Fibroblast of skin of right quadriceps (primary cell): ENCODE data around the gene TMEM167A.

ENCODE experiments used
- DNase-seq: peaks from one replicate; pipeline ENCODE4 v3.0.0-alpha.2; 2013

The TMEM167A gene, protein sequence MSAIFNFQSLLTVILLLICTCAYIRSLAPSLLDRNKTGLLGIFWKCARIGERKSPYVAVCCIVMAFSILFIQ

DNA sequence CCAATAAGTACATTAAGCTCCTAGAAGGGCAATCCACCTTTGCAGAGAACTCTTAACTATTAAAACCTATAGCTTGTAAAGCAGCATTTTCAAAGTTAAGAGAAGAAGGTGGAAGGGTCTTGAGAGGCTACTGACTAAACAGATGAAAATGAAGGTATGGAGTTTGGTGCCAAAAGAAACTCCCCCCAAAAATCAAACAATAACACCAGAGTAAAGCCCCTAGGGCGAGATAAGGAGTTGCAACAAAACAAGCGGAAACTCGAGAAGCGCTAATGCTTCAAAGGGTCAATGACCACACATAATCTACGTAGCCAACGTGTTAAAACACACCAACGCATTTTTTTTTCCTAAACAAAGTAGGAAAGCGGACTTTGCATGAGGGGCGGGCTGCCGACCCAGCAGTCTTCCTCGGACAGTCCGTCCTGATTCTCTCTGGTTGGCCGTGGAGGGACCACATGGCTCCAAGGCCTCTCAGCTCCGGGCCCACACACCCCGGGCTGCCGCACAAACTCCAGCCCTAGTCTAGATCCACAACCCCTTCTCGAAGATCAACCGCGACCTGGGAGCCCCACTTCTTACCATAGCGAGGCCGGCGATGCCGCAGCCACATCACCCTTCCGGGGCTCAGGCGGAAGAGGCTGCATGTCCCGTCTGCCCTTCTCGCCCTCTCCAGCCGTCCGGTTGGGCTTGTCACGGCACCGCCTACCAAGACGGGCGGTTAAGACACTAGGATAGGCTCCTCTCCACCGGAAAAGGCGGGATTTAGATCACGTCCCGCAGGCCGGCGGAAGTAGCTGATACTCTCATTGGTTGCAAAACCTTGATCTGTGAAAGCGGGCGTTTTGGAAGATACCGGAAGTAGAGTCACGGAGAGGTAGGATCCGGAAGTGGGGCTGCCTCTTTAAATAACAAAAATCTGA is at the start of gene TMEM167A, which contains the start of gene XRCC4:
Gene TMEM167A, minus strand, starts transcription at position 653 of the 920 bp plus-strand sequence. Its CDS starts 71 bp downstream, at position 582.
Gene XRCC4, plus strand, starts transcription at position 806 of the 920 bp plus-strand sequence. CDS start 27,373 bp downstream, outside the sequence.
- DNase-seq, result peak; percentile 99

DNA sequence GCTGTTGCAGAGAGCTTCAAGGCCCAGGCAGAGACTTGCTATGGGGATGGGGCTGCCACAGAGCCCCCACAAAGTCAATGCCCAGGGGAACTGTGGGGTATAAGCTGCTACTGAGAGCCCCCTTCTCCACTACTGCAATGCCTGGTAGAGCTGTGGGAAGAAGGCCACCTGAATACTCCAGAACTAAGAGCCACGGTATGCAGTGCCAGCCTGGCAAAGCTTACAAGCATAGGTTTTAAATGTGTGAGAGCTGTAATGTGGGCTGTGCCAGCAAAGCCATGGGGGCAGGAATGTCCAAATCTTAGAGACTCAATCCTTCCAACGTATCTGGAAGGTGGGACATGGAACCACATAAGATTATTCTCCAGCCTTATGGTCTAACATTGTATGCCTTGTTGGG is 49.3 kb upstream of the TMEM167A start:
- DNase-seq, result no peak

DNA sequence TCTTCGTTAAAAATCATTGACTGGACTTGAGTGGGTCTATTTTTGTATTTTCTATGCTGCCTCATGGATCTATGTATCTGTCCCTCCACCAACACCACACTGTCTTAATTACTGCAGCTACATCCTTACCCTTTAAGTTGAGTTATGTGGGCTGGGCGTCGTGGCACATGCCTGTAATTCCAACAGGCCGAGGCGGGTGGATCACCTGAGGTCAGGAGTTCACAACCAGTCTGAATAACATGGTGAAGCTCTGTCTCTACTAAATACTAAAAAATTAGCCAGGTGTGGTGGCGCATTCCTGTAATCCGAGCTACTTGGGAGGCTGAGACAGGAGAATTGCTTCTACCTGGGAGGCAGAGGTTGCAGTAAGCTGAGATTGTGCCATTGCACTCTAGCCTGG is 48.4 kb upstream of the TMEM167A start:
- DNase-seq, result no peak

DNA sequence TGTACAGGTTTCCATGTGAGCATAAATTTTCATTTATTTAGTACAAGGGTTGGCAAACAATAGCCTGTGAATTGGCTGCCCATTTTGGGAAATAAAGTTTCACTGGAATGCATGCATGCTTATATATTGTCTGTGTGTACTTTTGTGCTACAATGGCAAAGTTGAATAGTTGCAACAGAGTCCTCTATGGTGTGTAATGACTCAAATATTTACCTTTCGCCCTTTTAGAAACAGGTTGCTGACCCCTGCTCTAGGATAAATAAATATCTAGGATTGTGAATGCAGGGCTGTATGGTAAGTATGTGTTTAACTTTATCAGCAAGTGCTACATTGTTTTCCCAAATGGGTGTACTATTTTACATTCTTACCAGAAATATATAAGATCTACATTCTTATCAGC is 47.4 kb upstream of the TMEM167A start:
- DNase-seq, result no peak

DNA sequence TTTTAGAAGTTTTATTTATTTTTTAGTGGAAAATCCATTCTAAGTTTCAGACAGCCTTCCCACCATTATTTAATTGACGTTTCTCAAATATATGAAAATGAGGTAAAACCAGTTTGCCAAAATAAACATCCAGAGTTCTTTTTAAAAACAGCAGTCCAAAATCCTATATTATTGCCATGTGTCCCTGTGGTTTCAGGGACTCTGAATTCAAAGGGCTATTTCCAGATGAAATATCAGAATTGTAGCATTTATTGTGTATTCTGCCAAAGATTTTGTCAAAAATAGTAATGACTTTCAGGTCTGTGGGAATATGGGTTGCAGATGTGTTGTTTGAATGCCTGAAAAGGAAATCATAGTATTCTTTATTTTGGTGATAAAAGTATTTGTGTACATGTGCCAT is 41.8 kb upstream of the TMEM167A start:
- DNase-seq, result no peak

DNA sequence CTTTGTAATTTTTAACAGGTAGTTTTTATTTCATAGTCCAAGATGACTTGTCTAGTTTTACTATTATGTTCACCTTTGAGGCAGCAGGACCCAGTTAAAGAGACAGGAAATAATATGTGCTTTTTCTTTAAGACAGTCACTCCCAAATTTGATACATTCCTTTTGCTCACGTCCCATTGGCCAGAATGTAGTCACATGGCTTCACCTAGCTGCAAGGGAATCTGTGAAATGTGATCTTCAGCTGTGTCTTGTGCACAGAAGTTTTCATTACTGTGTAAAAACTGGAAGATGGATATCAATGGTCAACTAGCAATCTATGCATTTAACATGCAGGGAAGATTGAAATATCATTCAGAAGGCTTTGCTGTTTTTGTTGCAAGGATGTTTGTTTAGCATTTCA is 41.3 kb upstream of the TMEM167A start:
- DNase-seq, result no peak

DNA sequence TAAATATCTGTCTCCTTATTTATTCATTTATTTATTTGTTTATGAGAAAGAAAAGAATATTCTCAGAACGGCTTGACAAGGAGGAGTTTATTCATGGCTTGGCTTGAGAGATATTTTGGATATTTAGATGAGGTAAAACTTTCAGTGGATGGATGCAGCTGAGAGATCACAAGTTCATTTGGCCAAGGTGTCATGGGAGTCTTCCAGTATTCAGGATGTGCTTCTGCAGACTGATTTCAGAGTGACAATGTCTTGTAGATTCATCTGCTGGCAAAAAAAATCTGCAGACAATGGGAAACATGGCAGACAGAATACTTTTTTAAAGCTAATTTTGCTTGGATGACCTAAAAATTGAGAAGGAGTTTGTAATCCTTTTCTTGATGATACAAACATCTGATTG is 38.6 kb upstream of the TMEM167A start:
- DNase-seq, result no peak

DNA sequence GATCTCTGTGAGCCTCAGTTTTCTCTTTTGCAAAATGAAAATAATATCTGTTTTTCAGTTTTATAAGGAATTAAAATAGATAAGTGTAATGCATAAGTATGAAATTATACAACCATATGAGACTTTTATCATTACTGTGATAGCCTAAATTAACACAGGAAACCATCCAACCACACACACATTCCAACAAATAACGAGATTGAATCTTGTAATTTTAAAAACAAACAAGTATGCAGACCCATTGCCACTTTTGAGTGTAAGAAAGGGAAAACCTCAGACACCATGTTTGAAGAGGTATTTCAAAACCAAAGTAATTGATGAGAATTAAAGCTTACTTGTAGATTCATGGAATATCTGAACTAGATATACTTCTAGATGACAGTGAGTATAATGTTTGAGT is 32.2 kb upstream of the TMEM167A start:
- DNase-seq, result no peak

DNA sequence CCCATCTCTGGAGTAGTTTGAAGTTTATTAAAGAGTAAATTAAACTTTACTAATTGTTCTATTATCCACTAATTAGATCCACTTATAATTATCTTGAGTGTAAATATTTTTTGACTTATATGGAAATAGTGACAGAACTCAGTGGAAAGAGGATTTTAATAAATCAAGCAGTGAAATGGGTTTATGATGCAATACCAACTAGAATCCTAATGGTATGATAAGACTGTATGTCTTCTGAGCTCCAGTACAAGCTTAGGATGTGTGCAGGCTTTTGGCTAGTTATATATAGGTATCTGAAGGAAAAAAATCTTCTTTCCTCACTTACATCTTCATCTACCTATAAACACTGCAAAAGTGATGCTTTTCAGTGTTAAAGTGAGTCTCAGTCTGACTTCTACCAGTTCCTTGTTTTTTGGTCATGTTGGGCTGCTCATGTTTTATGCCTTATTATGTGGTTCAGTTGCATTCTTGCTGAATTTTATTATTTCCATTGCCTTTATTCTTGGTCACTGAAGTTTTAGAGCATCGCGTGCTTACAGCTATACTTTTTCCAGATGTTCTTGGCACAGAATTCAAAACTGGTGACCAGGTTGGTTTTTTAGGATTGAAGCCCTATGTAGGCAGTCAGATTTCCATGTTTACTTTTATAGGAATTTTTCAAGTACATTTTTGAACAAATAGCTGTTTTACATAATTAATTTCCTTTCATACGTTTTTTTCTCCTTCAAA is 30.7 kb upstream of the TMEM167A start:
- DNase-seq, result peak; percentile 17

DNA sequence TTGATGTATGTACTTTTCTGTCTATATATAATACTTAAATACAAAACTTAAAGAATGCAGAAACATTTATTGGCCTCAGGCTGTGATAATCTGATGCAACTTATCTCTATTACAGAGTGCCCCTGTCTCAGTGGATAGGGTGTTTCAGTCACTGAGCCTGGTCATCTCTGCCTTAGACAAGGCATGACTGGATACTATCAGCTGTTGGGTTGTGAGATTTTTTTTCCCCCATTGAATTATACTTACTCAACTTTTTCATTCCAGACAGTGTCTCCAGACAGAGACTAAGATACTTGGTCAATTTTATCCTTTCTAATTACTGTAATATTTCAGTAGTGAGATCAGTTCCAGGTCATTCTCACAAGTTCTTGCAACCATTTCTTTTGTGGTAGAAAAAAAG is 26.8 kb upstream of the TMEM167A start:
- peak; percentile 26 for DNase-seq

DNA sequence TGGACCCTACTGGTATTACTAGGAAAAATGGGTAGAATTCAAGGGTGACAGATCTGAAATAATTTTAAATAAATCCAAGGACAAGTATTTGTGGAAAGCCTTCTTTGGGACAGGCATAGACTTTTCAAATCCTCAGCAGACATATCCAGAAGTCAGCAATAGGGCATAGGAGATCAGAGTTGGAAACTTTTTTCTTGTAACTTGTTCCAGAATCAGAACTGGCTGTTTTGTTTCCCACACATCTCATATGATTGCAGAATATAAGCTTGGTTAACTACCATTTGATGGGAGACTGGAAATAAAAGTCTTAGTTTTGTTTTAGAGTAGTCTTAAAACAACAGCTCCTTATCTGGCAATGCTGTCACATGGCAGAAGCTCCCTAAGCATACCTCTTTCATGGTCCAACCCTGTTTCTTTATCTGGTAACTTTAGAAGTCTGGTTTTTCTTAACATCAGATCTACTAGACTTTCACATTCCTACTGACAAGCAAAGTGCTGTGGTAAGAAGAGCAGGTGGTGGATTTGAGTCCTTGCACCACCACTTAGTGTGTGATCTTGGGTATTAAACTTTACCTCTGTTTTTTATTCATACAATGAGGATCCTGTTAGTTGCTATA is 25.3 kb upstream of the TMEM167A start:
- no peak for DNase-seq

DNA sequence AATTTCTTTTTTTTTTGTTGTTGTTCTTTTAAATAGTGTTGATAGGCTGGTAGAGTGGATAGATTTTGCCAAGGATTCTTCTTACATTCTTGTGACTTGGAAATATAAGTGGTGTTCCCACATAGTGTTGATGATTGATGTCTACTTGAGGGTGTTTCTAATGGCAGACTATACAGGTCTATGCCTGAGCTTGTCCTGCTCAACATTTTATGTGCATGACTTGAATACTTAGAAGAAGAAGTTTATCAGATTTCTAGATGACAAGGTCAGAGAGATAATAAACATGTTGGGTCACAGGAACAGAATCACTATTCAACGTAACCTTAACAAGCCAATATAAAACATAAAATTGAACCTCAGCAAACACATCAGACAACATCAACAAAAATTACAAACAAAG is 24.3 kb upstream of the TMEM167A start:
- DNase-seq, result no peak

DNA sequence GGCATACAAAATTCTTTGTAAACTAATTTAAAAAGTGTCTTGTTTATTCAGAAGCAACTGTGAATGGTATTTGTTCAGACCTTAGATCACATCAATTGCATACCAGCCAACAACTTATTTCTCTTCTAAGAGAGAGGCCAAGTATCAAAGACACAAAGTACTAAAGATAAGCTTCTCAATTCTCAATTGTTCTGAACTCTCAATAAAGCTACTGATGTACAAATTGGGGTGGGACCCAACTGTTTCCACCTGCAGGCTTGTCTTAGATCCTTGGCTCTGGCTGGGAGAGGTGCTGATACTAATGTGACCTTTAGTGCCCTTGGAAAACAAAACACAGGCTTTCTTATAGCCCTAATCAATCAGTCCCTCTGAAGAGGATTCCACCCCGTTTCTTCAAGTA is 22.3 kb upstream of the TMEM167A start:
- no peak for DNase-seq

DNA sequence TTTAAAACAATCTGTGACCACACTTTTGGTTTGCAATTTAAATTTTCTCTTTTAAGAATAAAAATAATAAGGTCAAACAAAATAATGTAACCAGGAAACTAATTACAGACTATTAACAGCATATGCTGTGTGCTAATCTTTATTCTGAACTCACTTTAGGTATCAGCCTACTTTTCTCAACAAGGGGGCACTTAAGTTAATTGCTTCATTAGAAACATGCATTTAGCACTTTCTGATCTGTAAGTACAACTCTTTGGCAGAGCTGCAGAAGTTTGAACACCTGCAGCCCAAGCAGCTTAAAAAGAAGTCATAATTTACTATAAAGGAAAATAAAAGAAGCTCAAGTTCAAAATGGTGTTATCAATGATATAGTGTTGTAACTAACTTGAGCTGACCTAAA is 21.8 kb upstream of the TMEM167A start:
- DNase-seq, result no peak

DNA sequence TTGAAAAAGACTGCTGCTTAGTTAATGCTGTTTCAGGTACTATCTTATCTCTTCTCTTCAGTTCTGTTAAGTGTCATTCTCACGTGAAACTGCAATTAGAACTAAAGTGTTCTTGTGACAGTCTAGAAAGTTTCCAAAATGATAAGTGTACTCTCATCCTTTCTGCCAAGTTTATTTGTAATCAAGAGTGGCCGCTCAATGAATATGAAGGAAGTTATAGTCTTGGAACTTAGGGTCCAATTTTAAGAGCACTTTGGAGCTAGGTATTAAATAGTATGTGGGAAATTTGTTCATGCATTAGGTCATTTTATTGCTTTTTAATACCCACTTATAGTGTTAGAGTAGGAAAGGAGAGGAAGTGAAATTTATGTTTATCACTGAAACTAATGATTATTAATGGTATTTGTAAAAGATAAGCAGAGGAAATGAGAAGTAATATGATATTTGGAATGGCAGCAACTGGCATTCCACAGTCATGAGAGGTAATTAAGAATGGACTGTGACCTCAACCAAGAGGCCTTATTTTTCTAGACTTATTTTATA is 20.6 kb upstream of the TMEM167A start:
- peak; percentile 40 for DNase-seq

DNA sequence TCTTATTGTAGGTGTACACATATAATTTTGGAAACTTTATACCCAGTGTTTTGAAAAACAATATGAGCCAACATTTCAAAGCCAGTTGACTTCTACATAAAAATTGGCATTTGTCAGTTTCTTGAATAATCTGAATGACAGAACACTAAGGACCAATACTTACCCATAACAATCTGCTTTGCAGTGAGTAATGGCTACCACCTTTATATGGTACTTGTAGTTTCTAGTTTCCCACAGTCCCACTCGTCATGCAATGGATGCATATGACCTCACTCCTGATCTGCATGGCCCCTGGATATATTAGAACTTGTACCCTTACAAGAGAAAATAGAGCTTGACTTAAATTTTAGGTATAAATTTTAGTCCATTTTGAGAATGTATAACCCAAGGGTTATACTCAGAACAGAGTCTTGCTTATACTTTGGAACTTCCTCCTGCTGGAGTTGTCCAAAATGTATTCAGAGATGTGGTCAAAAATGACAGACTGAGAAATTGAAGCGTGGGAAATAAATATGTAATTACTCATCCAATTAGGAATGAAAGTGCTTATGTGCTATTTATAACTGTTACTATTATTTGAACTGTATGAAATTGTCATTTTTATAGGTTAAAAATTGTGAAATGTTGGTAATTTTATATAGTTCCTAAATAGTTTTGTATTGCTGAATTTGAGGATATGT is 19.6 kb upstream of the TMEM167A start:
- peak; percentile 66 for DNase-seq

DNA sequence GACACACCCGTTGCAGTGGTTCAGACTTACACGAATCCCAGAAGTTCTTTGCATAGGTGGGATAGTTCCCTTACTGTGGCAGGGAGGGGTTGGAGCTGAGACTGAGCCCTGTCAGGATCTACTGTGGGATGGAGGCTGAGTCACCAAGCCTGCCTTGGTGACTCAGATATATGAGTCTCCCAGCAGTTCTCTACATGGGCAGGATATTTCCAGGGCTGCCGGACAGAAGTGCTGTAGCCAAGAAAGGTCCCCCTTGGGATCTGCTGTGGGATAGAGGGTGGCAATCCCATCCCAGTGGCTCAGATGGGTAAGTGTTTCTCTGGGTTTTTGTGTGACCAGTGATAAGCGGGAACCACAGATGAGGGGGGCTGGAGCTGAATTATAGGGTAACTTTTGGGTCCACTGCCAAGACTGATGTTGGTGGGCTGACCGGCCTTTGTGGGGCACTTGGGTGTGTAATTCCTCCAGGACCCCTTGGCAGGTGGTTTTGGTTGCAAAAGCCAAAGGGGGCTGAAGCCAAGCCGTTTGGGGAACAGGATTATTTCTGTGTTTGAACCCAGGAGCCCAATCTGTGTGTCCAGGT is 18.9 kb upstream of the TMEM167A start:
- DNase-seq, result peak; percentile 85

DNA sequence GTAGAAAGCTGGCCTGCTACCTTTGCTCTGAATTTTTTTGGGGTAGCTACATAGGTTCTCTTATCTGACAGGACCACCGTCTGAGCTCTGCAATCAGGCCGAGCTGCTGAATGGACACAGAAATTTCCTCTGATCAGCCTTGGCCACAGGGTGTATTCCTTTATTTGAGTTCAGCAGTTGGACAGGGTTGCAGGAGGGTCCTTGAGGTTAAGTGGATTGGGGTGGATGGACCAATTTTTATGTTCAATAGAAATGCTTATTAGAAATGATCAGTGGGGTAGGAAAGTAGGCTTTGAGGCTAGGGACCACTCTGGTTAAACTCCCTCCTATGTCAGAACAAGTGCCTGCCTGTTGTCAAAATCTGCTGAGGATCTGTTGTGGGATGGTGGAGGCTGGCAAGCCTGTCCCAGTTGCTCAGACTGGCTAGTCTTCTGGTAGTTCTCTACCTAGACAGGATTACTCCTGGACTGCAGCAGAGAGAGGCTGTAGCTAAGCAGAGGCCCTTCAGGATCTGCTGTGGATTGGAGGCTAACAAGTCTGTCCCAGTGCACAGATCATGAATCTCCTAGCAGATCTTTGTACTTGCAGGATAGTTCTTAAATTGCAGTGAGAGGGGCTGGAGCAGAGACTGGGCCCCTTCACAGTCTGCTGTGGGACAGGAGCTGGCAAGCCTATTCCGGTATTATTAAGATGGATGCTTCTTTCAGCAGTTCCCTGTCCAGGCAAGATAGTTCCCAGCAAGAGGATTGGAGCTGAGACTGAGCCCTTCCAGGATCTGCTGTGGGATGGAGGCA is 18.2 kb upstream of the TMEM167A start:
- no peak for DNase-seq

DNA sequence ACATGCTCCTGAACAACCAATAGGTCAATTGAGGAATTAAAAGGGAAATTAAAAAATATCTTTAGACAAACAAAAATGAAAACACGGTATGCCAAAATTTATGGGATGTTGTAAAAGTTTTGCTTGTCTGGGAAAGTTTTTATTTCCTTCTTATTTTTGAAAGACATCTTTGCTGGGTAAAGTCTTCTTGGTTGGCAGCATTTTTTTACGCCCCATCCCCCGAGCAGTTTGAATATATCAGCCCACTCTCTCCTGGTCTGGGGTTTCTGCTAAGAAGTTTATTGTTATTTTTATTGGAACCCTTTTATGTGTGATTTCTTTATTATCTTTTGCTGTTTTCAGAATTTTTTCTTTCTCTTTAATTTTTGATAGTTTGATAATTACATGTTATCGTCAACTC is 16.5 kb upstream of the TMEM167A start:
- DNase-seq, result no peak

DNA sequence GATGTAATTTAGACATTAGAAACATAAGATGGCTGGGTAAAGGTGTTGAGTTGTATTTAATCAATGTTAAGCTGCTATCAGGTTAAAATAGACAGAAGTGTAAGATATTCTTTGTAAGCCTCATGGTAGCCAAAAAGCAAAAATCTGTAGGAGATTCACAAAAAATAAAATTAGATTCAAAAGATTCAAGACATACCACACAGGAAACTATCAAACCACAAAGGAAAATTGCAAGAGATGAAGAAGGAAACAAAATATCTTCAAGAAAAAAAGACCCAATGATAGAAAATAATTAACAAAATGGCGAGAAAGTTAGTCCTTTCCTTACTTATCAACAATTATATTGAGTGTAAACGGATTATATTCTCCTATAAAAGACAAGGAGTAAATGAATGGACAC is 15.4 kb upstream of the TMEM167A start:
- DNase-seq, result no peak

DNA sequence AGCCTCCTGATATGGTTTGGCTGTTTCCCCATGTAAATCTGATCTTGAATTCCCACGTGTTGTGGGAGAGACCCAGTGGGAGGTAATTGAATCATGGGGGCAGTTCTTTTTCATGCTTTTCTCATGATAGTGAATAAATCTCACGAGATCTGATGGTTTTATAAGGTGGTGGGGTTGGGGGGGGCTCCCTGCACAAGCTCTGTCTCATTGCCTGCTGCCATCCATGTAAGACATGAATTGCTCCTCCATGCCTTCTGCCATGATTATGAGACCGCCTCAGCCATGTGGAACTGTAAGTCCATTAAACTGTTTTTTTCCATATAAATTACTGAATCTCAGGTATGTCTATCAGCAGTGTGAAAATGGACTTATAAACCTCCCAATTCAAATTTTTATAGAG is 13.0 kb upstream of the TMEM167A start:
- no peak for DNase-seq
